Measurements from ENCODE around the gene MAT2B. TPM values are rescaled to one million over a fixed set of nuclear protein-coding genes. Genes with fewer than 3 reads are reported as not detected.

Gene MAT2B
- 30.1 and 35.6 TPM in 2 replicates for polyA plus RNA-seq (2012; rRNA removed)
- polyA plus RNA-seq (2012; cell fraction: cytosol; rRNA removed) = 44.8 and 46.6 TPM in 2 replicates
- 8.1 and 17.8 TPM in 2 replicates for polyA plus RNA-seq (2012; cell fraction: nucleus; rRNA removed)

GRCh38 chr5:163505368-163506094 is at the start of gene MAT2B:
MAT2B (plus strand) TSS chr5:163505619; CDS start chr5:163505687, 68 bp downstream.
- 1% methylated on average over 12 of the region's 64 CpGs for WGBS (ENCODE audit: low lambda C conversion rate)
- peaks cover 13% of the 10 kb centered on the region for H3F3A ChIP-seq (replicated peaks; ENCODE audit: insufficient read depth)
- H2AFZ ChIP-seq (ENCODE audit: low read depth) = peak within 1 kb of the TSS; percentile 97
- ChIA-PET POLR2A (interaction anchor here (0.7 to 2.1 kb wide), 4 partner anchors 45 to 84 kb away, joined by 3 to 11 read pairs (median 3); partner anchors contain the start of genes CCNG1, HMMR and NUDCD2), CTCF (interaction anchor here (0.6 to 1.4 kb wide), 6 partner anchors 11 to 1786 kb away, joined by 3 to 6 read pairs (median 4); no protein-coding TSS in a partner anchor)
- H3K36me3 ChIP-seq (replicated peaks in 1 of 2; ENCODE audit: control insufficient read depth in 1 of 2, insufficient read depth in 2 of 2, low read length in 1 of 2) = peaks cover 0 to 2% of the 10 kb centered on the region in 2 experiments
- H3K4me2 ChIP-seq = peak within 1 kb of the TSS; percentile 87
- H3K9me3 ChIP-seq = no peaks in the 10 kb centered on the region
- DNase-seq = peak; percentile 94
- H3K9me2 ChIP-seq = no peaks in the 10 kb centered on the region
- H3K4me3 ChIP-seq (ENCODE audit: low read depth in 2 of 2, low read length in 1 of 2) = peak within 1 kb of the TSS; percentile 70 to 86
- H4K20me1 ChIP-seq (ENCODE audit: insufficient read depth) = peaks cover 45% of the 10 kb centered on the region
- peak within 1 kb of the TSS; percentile 87 for H3K9ac ChIP-seq
- H3K27ac ChIP-seq (ENCODE audit: low read depth in 2 of 2, low read length in 1 of 2) = peak within 1 kb of the TSS; percentile 92 to 95
- H3K27me3 ChIP-seq (ENCODE audit: insufficient read depth) = no peaks in the 10 kb centered on the region
- peaks cover 61% of the 10 kb centered on the region for H3K79me2 ChIP-seq (ENCODE audit: insufficient read depth)
- peaks cover 18 to 26% of the 10 kb centered on the region in 2 experiments for H3K4me1 ChIP-seq (ENCODE audit: control insufficient read depth in 1 of 2, insufficient read depth in 2 of 2, low read depth in 1 of 2, low read length in 1 of 2)
- TF ChIP-seq NRF1 (IDR thresholded peaks at IDR 0.05; ENCODE audit: low read depth, low read length) = no peak; the same call in 1 of the 2 replicates
- TF ChIP-seq YY1 (IDR thresholded peaks at IDR 0.05; ENCODE audit: low read depth) = peak; percentile 20; the same call in 1 of the 2 replicates
- no peak for TF ChIP-seq EZH2phosphoT487 (IDR thresholded peaks at IDR 0.05; ENCODE audit: borderline replicate concordance, low read depth)
- TF ChIP-seq TCF12 (IDR thresholded peaks at IDR 0.05) = no peak
- peak; percentile 85 for TF ChIP-seq MAX (IDR thresholded peaks at IDR 0.05; ENCODE audit: low read depth)
- TF ChIP-seq FOXJ3 (CRISPR knock-in tag; IDR thresholded peaks at IDR 0.05) = peak; percentile 73; the same call in 1 of the 2 replicates
- no peak; the same call in 1 of the 2 replicates for TF ChIP-seq MEF2A (IDR thresholded peaks at IDR 0.05; ENCODE audit: borderline replicate concordance, low read depth)
- peak; percentile 63 for TF ChIP-seq CTCF (IDR thresholded peaks at IDR 0.05)
- TF ChIP-seq MXI1 (IDR thresholded peaks at IDR 0.05; ENCODE audit: low read depth, low read length) = peak; percentile 37; the same call in 1 of the 2 replicates
- no peak for TF ChIP-seq SMC3 (IDR thresholded peaks at IDR 0.05; ENCODE audit: low read depth, low read length)
- peak; percentile 61; the same call in 1 of the 2 replicates for TF ChIP-seq TAF1 (IDR thresholded peaks at IDR 0.05; ENCODE audit: borderline replicate concordance, low read depth, low read length)
- no peak for TF ChIP-seq FOSL2 (IDR thresholded peaks at IDR 0.05; ENCODE audit: borderline replicate concordance, low read depth)
- TF ChIP-seq SIN3A (IDR thresholded peaks at IDR 0.05; ENCODE audit: borderline replicate concordance, low read depth, low read length) = no peak; the same call in 1 of the 2 replicates
- TF ChIP-seq FOXM1 (IDR thresholded peaks at IDR 0.05; ENCODE audit: low read depth) = no peak
- TF ChIP-seq RXRA (IDR thresholded peaks at IDR 0.05; ENCODE audit: borderline replicate concordance, low read depth) = no peak
- no peak for TF ChIP-seq GATA2 (CRISPR knock-in tag; IDR thresholded peaks at IDR 0.05)
- TF ChIP-seq CHD2 (IDR thresholded peaks at IDR 0.05; ENCODE audit: low read length, partially characterized antibody) = peak; percentile 11
- TF ChIP-seq POLR2AphosphoS5 (IDR thresholded peaks at IDR 0.05; ENCODE audit: low read depth, low read length) = peak; percentile 90
- no peak for TF ChIP-seq USF2 (IDR thresholded peaks at IDR 0.05; ENCODE audit: borderline replicate concordance, low read depth, low read length)
- TF ChIP-seq RFX5 (IDR thresholded peaks at IDR 0.05; ENCODE audit: low read length) = 0 out of 2 replicates have a peak, but pooled peaks have one; percentile 17
- TF ChIP-seq PBX3 (IDR thresholded peaks at IDR 0.05) = no peak; the same call in 1 of the 2 replicates
- no peak for TF ChIP-seq JUND (IDR thresholded peaks at IDR 0.05)
- no peak for TF ChIP-seq RAD21 (IDR thresholded peaks at IDR 0.05; ENCODE audit: low read length)
- TF ChIP-seq NFIC (IDR thresholded peaks at IDR 0.05; ENCODE audit: borderline replicate concordance) = no peak
- no peak for TF ChIP-seq TEAD4 (IDR thresholded peaks at IDR 0.05; ENCODE audit: borderline replicate concordance, insufficient read depth)
- TF ChIP-seq USF1 (IDR thresholded peaks at IDR 0.05; ENCODE audit: borderline replicate concordance, low read depth) = no peak
- TF ChIP-seq ELF1 (IDR thresholded peaks at IDR 0.05) = peak; percentile 97
- TF ChIP-seq EP300 (IDR thresholded peaks at IDR 0.05; ENCODE audit: borderline replicate concordance in 1 of 2, low read depth in 1 of 2, low read length in 1 of 2) = no peak

Measured in SK-N-SH (cell line).